GM23338 (cell line): ENCODE data around the gene LIMCH1. TPM values are rescaled to one million over a fixed set of nuclear protein-coding genes. Genes with fewer than 3 reads are reported as not detected.

Source experiments
- ATAC-seq: fragments of 200-7000 bp; cut with Tn5 transposase; 3 replicates; pipeline ENCODE4 v1.9.1; 2020
- DNase-seq: peaks from one replicate; pipeline ENCODE4 v3.0.0-alpha.2; 2015; ENCODE audit warnings: low spot score
- H2AFZ ChIP-seq: fragments of 200-600 bp; sonication (generic); 2 replicates; pipeline ENCODE4 v1.8.0; 2016; ENCODE audit warnings: antibody characterized with exemption, mild to moderate bottlenecking, moderate library complexity
- H3F3A ChIP-seq: fragments of 200-600 bp; sonication (generic); replicated peaks from 2 replicates; pipeline ENCODE4 v1.8.0; 2017; ENCODE audit warnings: antibody characterized with exemption, mixed run types, low read depth
- H3K27ac ChIP-seq: fragments of 200-600 bp; sonication (generic); 2 replicates; pipeline ENCODE4 v1.6.1; 2016; ENCODE audit warnings: low read depth
- H3K27me3 ChIP-seq: fragments of 200-600 bp; sonication (generic); 2 replicates; pipeline ENCODE4 v1.8.0; 2016; ENCODE audit warnings: mild to moderate bottlenecking, mixed run types, moderate library complexity; ENCODE audit not compliant: insufficient read depth
- H3K36me3 ChIP-seq: fragments of 200-600 bp; sonication (generic); 2 replicates; pipeline ENCODE4 v1.8.0; 2016; ENCODE audit warnings: mild to moderate bottlenecking; ENCODE audit not compliant: insufficient read depth
- H3K4me1 ChIP-seq: fragments of 200-600 bp; sonication (generic); 2 replicates; pipeline ENCODE4 v1.8.0; 2016; ENCODE audit warnings: mild to moderate bottlenecking, moderate library complexity; ENCODE audit not compliant: insufficient read depth
- H3K4me2 ChIP-seq: fragments of 200-600 bp; sonication (generic); 2 replicates; pipeline ENCODE4 v1.7.1; 2017; ENCODE audit warnings: mixed run types
- H3K4me3 ChIP-seq: fragments of 200-600 bp; sonication (generic); 2 replicates; pipeline ENCODE4 v1.6.1; 2016; ENCODE audit warnings: mixed run types
- H3K79me2 ChIP-seq: fragments of 200-600 bp; sonication (generic); replicated peaks from 2 replicates; pipeline ENCODE4 v1.8.0; 2017; ENCODE audit warnings: mild to moderate bottlenecking; ENCODE audit not compliant: insufficient read depth
- H3K9me2 ChIP-seq: fragments of 200-600 bp; sonication (generic); 2 replicates; pipeline ENCODE4 v1.8.0; 2017; ENCODE audit not compliant: insufficient read depth
- H4K20me1 ChIP-seq: fragments of 200-600 bp; sonication (generic); replicated peaks from 2 replicates; pipeline ENCODE4 v1.8.0; 2017; ENCODE audit warnings: mild to moderate bottlenecking; ENCODE audit not compliant: insufficient read depth
- H3K27ac Mint-ChIP-seq: 2 replicates; pipeline ENCODE4 v1.8.0; 2020; ENCODE audit warnings: inconsistent platforms, mild to moderate bottlenecking, moderate library complexity, mixed read lengths
- H3K27me3 Mint-ChIP-seq: 3 replicates; pipeline ENCODE4 v1.8.0; 2022; ENCODE audit warnings: low read depth, mild to moderate bottlenecking, moderate library complexity, mixed read lengths, inconsistent platforms; ENCODE audit not compliant: insufficient read depth, poor library complexity
- H3K36me3 Mint-ChIP-seq: 3 replicates; pipeline ENCODE4 v1.8.0; 2021; ENCODE audit warnings: low read depth, mild to moderate bottlenecking, inconsistent platforms, moderate library complexity, mixed read lengths
- H3K4me1 Mint-ChIP-seq: 3 replicates; pipeline ENCODE4 v1.8.0; 2020; ENCODE audit warnings: mild to moderate bottlenecking, inconsistent platforms, mixed read lengths
- H3K4me3 Mint-ChIP-seq: 3 replicates; pipeline ENCODE4 v1.8.0; 2021; ENCODE audit warnings: moderate library complexity, mild to moderate bottlenecking, inconsistent platforms, mixed read lengths
- H3K9me3 Mint-ChIP-seq: 3 replicates; pipeline ENCODE4 v1.8.0; 2020; ENCODE audit warnings: moderate library complexity, mild to moderate bottlenecking, inconsistent platforms, mixed read lengths
- CREB1 ChIP-seq: fragments of 250-450 bp; sonication (Bioruptor Pico); IDR thresholded peaks from 2 replicates; pipeline ENCODE4 v1.5.0; 2020; ENCODE audit warnings: low read depth, mild to moderate bottlenecking, moderate library complexity
- EZH2 ChIP-seq: fragments of 200-600 bp; sonication (generic); IDR thresholded peaks from one replicate; pipeline ENCODE4 v1.8.0; 2017; ENCODE audit warnings: antibody characterized with exemption, mild to moderate bottlenecking, low read depth; ENCODE audit not compliant: unreplicated experiment
- EZH2phosphoT487 ChIP-seq: fragments of 200-600 bp; sonication (generic); IDR thresholded peaks from one replicate; pipeline ENCODE4 v1.8.1; 2018; ENCODE audit warnings: antibody characterized with exemption; ENCODE audit not compliant: unreplicated experiment
- JUNB ChIP-seq: IDR thresholded peaks from one replicate; pipeline ENCODE4 v1.6.1; 2016; ENCODE audit warnings: antibody characterized with exemption; ENCODE audit not compliant: unreplicated experiment
- NANOG ChIP-seq: IDR thresholded peaks from 2 replicates; pipeline ENCODE4 v1.6.1; 2016; ENCODE audit warnings: antibody characterized with exemption, borderline replicate concordance
- POLR2AphosphoS5 ChIP-seq: IDR thresholded peaks from 2 replicates; pipeline ENCODE4 v1.6.1; 2016; ENCODE audit warnings: antibody characterized with exemption, low read depth
- REST ChIP-seq: IDR thresholded peaks from one replicate; pipeline ENCODE4 v1.6.1; 2018; ENCODE audit warnings: antibody characterized with exemption; ENCODE audit not compliant: unreplicated experiment
- STAT1 ChIP-seq: IDR thresholded peaks from one replicate; pipeline ENCODE4 v1.6.1; 2016; ENCODE audit warnings: antibody characterized with exemption; ENCODE audit not compliant: unreplicated experiment
- ZNF114 ChIP-seq: fragments of 250-450 bp; sonication (Bioruptor Pico); IDR thresholded peaks from 2 replicates; pipeline ENCODE4 v1.5.0; 2020; ENCODE audit warnings: mild to moderate bottlenecking, moderate library complexity
- ZNF331 ChIP-seq: fragments of 250-450 bp; sonication (Bioruptor Pico); IDR thresholded peaks from 2 replicates; pipeline ENCODE4 v1.5.0; 2020; ENCODE audit warnings: low read depth, mild to moderate bottlenecking, moderate library complexity
- polyA plus RNA-seq: library from polyadenylated mRNA; unstranded; fragments of >200 nt; fragmentation: Nextera tagmentation; extraction: Ambion mirVana; gene quantifications from 2 replicates; pipeline ENCODE4 v1.2.1, GENCODE V29; 2016
- total RNA-seq: library from RNA; depleted of rRNA; stranded (reverse); fragments of >200 nt; shearing (Covaris generic); gene quantifications from 2 replicates; pipeline ENCODE4 v1.2.3, GENCODE V29; 2014
- TF ChIP-seq, protein P1 (sequence below): fragments of 250-450 bp; sonication (Bioruptor Pico); IDR thresholded peaks from 2 replicates; pipeline ENCODE4 v1.5.0; 2020; ENCODE audit warnings: mild to moderate bottlenecking, moderate library complexity
- TF ChIP-seq, protein P2 (sequence below): IDR thresholded peaks from 2 replicates; pipeline ENCODE4 v1.6.1; 2016; ENCODE audit warnings: antibody characterized with exemption
- TF ChIP-seq, protein P3 (sequence below), 2 experiments: fragments of 200-600 bp in 1 of 2; sonication (generic) in 1 of 2; conservative IDR thresholded peaks; 2 replicates each; pipeline versions ENCODE4 v1.5.1 to v1.6.1; 2016 to 2017; ENCODE audit warnings: antibody characterized with exemption in 2 of 2, low read depth in 2 of 2, mild to moderate bottlenecking in 2 of 2, moderate library complexity in 1 of 2

LIMCH1 gene
- total and polyA plus RNA-seq, 2 experiments from 2014 or later, result 1.5 TPM

DNA sequence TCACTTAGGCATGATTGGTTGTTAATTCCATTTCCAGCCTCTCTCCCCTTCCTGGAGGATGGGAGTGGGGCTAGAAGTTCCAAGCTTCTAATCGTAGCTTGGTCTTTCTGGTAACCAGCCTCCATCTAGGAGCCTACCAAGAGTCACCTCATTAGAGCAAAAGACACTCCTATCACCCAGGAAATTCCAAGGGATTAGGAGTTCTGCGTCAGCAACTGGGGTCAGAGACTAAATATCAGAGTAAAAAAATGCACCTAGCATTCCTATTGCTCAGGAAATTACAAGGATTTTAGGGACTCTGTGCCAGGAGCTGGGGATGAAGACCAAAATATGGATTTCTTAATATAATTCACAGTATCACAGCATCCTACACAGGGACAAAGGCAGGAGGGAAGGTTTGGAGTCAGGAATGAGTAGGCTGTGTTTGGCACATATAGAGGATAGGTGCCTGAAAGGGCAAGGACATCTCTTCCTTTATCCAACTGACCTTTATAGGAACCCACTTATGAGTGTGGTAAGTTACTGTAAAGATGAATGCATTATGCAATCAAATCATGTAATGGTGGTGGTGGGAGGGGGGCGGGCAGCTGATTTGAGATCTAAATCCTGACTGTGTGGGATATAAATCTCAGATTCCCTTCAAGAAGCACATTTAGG, 30.5 kb upstream of the LIMCH1 start:
- TF ChIP-seq CREB1 (CRISPR knock-in tag) (no peak), ZNF331 (no peak), STAT1 (no peak), ZNF114 (CRISPR knock-in tag) (no peak), EZH2phosphoT487 (no peak), NANOG (no peak), JUNB (no peak), REST (no peak), POLR2AphosphoS5 (no peak), EZH2 (no peak)
- TF ChIP-seq, protein P1, sequence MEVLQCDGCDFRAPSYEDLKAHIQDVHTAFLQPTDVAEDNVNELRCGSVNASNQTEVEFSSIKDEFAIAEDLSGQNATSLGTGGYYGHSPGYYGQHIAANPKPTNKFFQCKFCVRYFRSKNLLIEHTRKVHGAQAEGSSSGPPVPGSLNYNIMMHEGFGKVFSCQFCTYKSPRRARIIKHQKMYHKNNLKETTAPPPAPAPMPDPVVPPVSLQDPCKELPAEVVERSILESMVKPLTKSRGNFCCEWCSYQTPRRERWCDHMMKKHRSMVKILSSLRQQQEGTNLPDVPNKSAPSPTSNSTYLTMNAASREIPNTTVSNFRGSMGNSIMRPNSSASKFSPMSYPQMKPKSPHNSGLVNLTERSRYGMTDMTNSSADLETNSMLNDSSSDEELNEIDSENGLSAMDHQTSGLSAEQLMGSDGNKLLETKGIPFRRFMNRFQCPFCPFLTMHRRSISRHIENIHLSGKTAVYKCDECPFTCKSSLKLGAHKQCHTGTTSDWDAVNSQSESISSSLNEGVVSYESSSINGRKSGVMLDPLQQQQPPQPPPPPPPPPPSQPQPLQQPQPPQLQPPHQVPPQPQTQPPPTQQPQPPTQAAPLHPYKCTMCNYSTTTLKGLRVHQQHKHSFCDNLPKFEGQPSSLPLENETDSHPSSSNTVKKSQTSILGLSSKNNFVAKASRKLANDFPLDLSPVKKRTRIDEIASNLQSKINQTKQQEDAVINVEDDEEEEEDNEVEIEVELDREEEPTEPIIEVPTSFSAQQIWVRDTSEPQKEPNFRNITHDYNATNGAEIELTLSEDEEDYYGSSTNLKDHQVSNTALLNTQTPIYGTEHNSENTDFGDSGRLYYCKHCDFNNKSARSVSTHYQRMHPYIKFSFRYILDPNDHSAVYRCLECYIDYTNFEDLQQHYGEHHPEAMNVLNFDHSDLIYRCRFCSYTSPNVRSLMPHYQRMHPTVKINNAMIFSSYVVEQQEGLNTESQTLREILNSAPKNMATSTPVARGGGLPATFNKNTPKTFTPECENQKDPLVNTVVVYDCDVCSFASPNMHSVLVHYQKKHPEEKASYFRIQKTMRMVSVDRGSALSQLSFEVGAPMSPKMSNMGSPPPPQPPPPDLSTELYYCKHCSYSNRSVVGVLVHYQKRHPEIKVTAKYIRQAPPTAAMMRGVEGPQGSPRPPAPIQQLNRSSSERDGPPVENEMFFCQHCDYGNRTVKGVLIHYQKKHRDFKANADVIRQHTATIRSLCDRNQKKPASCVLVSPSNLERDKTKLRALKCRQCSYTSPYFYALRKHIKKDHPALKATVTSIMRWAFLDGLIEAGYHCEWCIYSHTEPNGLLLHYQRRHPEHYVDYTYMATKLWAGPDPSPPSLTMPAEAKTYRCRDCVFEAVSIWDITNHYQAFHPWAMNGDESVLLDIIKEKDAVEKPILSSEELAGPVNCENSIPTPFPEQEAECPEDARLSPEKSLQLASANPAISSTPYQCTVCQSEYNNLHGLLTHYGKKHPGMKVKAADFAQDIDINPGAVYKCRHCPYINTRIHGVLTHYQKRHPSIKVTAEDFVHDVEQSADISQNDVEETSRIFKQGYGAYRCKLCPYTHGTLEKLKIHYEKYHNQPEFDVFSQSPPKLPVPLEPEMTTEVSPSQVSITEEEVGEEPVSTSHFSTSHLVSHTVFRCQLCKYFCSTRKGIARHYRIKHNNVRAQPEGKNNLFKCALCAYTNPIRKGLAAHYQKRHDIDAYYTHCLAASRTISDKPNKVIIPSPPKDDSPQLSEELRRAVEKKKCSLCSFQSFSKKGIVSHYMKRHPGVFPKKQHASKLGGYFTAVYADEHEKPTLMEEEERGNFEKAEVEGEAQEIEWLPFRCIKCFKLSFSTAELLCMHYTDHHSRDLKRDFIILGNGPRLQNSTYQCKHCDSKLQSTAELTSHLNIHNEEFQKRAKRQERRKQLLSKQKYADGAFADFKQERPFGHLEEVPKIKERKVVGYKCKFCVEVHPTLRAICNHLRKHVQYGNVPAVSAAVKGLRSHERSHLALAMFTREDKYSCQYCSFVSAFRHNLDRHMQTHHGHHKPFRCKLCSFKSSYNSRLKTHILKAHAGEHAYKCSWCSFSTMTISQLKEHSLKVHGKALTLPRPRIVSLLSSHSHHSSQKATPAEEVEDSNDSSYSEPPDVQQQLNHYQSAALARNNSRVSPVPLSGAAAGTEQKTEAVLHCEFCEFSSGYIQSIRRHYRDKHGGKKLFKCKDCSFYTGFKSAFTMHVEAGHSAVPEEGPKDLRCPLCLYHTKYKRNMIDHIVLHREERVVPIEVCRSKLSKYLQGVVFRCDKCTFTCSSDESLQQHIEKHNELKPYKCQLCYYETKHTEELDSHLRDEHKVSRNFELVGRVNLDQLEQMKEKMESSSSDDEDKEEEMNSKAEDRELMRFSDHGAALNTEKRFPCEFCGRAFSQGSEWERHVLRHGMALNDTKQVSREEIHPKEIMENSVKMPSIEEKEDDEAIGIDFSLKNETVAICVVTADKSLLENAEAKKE, result no peak
- TF ChIP-seq, protein P2, sequence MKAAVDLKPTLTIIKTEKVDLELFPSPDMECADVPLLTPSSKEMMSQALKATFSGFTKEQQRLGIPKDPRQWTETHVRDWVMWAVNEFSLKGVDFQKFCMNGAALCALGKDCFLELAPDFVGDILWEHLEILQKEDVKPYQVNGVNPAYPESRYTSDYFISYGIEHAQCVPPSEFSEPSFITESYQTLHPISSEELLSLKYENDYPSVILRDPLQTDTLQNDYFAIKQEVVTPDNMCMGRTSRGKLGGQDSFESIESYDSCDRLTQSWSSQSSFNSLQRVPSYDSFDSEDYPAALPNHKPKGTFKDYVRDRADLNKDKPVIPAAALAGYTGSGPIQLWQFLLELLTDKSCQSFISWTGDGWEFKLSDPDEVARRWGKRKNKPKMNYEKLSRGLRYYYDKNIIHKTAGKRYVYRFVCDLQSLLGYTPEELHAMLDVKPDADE, result no peak
- TF ChIP-seq, protein P3, sequence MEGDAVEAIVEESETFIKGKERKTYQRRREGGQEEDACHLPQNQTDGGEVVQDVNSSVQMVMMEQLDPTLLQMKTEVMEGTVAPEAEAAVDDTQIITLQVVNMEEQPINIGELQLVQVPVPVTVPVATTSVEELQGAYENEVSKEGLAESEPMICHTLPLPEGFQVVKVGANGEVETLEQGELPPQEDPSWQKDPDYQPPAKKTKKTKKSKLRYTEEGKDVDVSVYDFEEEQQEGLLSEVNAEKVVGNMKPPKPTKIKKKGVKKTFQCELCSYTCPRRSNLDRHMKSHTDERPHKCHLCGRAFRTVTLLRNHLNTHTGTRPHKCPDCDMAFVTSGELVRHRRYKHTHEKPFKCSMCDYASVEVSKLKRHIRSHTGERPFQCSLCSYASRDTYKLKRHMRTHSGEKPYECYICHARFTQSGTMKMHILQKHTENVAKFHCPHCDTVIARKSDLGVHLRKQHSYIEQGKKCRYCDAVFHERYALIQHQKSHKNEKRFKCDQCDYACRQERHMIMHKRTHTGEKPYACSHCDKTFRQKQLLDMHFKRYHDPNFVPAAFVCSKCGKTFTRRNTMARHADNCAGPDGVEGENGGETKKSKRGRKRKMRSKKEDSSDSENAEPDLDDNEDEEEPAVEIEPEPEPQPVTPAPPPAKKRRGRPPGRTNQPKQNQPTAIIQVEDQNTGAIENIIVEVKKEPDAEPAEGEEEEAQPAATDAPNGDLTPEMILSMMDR (conservative IDR thresholded peaks at IDR 0.05; ENCODE audit: low read depth in 2 of 2), result no peak
- no peak overlapping the region for H3K4me3 Mint-ChIP-seq
- no peaks in the 10 kb centered on the region for H3K27me3 Mint-ChIP-seq
- H3K4me1 ChIP-seq, result peaks cover 10% of the 10 kb centered on the region
- H4K20me1 ChIP-seq, result no peaks in the 10 kb centered on the region
- no peak overlapping the region for H2AFZ ChIP-seq
- peaks cover 22% of the 10 kb centered on the region for H3K9me2 ChIP-seq
- no peaks in the 10 kb centered on the region for H3K9me3 Mint-ChIP-seq
- H3K36me3 Mint-ChIP-seq, result no peaks in the 10 kb centered on the region
- no peak overlapping the region for H3K4me2 ChIP-seq
- no peaks in the 10 kb centered on the region for H3K79me2 ChIP-seq
- peaks cover 11% of the 10 kb centered on the region for H3K4me1 Mint-ChIP-seq
- no peaks in the 10 kb centered on the region for H3K36me3 ChIP-seq
- no peaks in the 10 kb centered on the region for H3F3A ChIP-seq
- no peak overlapping the region for H3K4me3 ChIP-seq
- no peaks in the 10 kb centered on the region for H3K27me3 ChIP-seq
- ATAC-seq (no peak), DNase-seq (no peak)
- H3K27ac Mint-ChIP-seq, result no peak overlapping the region
- no peak overlapping the region for H3K27ac ChIP-seq
